ENCODE results near the gene SLC35B2.

The SLC35B2 gene

DNA sequence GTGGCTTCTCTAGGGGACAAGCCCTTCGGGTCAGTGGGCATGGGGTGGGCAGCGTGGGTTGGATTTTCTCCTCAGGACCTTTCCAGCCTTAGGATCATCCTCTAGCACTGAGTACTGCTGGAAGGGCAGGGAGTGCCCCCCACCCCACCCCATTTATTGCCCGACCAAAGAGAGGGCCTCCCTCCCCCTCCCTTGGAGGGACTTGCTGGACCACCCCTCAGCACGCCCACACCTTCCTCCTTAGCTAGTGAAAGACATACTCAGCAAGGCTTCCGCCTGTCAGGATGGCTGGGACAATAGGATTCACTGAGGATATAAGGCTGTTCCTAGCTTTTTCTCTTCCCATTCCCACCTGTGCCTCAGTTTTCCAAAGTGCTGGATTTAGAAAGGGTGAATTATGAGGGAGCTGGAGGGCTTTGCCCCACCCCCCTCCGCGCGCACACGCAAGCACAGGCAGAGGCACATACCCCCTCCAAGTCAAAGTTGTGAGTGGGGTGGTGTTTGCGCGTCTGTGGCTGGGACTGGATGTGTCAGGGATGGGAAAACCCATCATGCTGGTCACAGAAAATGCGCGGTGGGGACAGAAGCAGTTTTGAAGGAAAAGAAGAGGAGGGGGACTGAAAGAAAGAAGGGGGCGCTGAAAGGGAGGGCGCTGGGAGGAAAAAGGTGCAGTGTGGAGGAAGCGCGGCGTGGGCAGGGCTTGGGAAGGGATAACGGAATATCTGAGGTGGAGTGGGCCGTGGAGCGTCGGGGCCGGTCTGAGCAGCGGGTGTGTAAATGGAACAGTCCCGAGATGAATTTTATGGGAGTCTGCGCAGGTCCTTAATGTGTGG lies 34.6 kb downstream of the SLC35B2 start:
- no peak for DNase-seq (ENCODE audit: low read depth in 2 of 2)

- DNase-seq (ENCODE audit: low read depth in 2 of 2), result no peak
Measured at GRCh38 chr6:44221961-44222335, 35.4 kb downstream of the SLC35B2 start.

DNA sequence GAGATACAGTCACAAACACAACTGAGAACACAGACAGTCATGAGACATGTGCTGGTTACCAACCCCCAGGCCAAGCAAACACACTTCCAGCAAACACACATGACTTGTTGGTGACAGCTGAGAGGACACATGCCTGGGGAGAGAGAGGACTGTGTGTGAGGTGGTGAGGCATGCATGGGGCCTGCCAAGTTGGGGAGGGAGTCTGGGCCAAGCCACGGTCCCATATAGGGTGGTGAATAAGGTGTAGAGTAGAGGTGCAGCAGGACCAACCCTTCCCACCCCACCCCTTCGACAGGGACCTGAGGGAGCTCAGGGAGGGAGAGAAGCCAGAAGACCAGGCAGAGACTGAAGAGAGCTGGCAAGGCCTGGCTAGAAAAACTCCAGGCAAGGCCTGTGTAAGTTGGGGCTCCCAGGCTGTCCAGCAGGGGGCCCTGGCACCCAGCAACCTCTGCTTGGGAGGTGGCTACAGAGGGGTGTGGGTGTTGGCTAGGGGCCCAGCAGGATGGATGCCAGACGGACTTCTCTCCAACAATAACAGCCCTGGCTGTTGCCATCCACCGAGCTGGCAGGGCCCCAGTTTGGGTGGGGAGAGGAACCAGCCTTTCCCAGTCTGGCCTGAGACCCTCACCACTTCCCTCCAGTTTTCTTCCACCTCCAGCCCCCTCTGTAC lies 35.9 kb downstream of the SLC35B2 start:
- no peak for DNase-seq (ENCODE audit: low read depth in 2 of 2)

DNA sequence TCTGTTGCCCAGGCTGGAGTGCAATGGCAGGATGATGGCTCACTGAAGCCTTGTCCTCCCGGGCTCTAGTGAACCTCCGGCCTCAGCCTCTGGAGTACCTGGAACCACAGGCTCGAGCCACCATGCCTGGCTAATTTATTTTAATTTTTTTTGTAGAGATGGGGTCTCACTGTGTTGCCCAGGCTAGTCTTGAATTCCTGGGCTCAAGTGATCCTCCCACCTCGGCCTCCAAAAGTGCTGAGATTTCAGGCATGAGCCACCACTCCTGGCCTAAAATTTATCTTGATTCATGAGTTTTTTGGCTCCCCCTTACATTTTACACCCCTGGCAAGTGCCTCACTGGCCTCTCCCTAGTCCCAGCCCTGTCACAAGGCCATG lies 36.4 kb downstream of the SLC35B2 start:
- DNase-seq (ENCODE audit: low read depth in 2 of 2), result no peak

GRCh38 chr6:44219815-44220784 lies 37.2 kb downstream of the SLC35B2 start:
- DNase-seq (ENCODE audit: low read depth in 2 of 2), result no peak

- no peak for DNase-seq (ENCODE audit: low read depth in 2 of 2)
Measured at GRCh38 chr6:44219053-44219814, 38.1 kb downstream of the SLC35B2 start.

- no peak for DNase-seq (ENCODE audit: low read depth in 2 of 2)
Measured at GRCh38 chr6:44217332-44218143, 39.8 kb downstream of the SLC35B2 start.

GRCh38 chr6:44216677-44217331 lies 40.5 kb downstream of the SLC35B2 start, which contains the start of gene MYMX:
Gene MYMX (plus strand): TSS chr6:44216926. CDS start chr6:44217472, 546 bp downstream.
- DNase-seq (ENCODE audit: low read depth in 2 of 2), result no peak

- DNase-seq (ENCODE audit: low read depth in 2 of 2), result no peak
Measured at GRCh38 chr6:44214307-44214706, 43.0 kb downstream of the SLC35B2 start.

DNA sequence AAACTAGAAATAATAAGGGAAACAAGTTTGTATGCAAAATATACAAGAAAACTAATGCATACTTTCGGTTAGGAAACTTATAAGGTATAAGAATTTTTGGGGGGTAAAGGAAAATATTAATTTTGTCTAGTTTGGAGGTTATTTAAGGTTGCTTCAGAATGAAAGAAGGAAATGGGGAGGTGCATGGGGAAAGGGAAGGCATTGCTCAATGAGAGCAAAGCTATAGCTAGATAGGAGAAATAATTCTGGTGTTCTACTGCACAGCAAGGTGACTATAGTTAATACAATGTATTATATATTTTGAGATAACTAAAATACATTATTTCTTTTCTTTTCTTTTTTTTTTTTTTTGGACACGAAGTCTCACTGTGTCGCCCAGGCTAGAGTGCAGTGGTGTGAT lies 46.0 kb downstream of the SLC35B2 start:
- DNase-seq (ENCODE audit: low read depth in 2 of 2), result no peak

DNA sequence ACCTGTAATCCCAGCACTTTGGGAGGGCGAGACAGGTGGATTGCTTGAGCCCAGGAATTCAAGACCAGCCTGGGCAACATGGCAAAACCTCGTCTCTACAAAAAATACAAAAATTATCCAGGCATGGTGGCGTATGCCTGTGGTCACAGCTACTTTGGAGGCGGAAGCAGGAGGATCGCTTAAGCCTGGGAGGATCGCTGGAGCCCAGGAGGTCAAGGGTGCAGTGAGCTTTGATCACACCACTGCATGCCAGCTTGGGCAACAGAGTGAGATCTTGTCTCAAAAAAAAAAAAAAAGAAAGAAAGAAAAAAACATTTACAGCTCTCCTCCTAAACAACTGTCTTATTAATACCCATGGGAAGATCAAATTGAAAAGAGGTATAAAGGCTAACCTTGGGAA lies 49.4 kb downstream of the SLC35B2 start:
- DNase-seq (ENCODE audit: low read depth in 2 of 2), result no peak

Measured in fibroblast of skin of left biceps (primary cell).